HCT116 (cell line): ENCODE data around the gene HOXD10. TPM values are rescaled to one million over a fixed set of nuclear protein-coding genes. Genes with fewer than 3 reads are reported as not detected.

ENCODE experiments used
- ATAC-seq: fragments of 200-7000 bp; cut with Tn5 transposase; 2 replicates; pipeline ENCODE4 v1.9.1; 2020; ENCODE audit warnings: mild to moderate bottlenecking, moderate library complexity
- BruUV-seq: library from RNA; stranded (reverse); fragments of 400-500 nt; replicated peaks from 2 replicates; lab custom pipeline; 2021; lab: Mats Ljungman, UMichigan
- CTCF ChIA-PET: fragments of 300-600 bp; sonication (Branson Sonifier 250); formaldehyde crosslinking; loops from one replicate; lab custom pipeline; 2021; ENCODE audit warnings: antibody characterized with exemption; lab: Charles Lee
- POLR2A ChIA-PET: fragments of 300-600, 350-600 bp; sonication (Branson Sonifier 250); formaldehyde crosslinking; loops from one replicate; lab custom pipeline; 2021; ENCODE audit warnings: antibody characterized with exemption; lab: Charles Lee
- RAD21 ChIA-PET, 2 experiments: fragments of 300-600 bp; sonication (Branson Sonifier 250); formaldehyde crosslinking; loops; one replicate each; lab custom pipeline; 2023; ENCODE audit warnings: low total read pairs in 2 of 2; ENCODE audit not compliant: uncharacterized antibody in 2 of 2, unreplicated experiment in 2 of 2, low non-redundant PET in 1 of 2; lab: Charles Lee
- DNase-seq: peaks from one replicate; pipeline ENCODE4 v3.0.0-alpha.2; 2010; ENCODE audit warnings: low read depth, low spot score
- H2AFZ ChIP-seq: fragments of 200-600 bp; shearing (Covaris generic), sonication (generic); 2 replicates; pipeline ENCODE4 v1.6.1; 2017; ENCODE audit warnings: low read depth, mixed run types, mixed read lengths, antibody characterized with exemption, low read length; ENCODE audit not compliant: poor library complexity, severe bottlenecking
- H3K27ac ChIP-seq: 2 replicates; pipeline ENCODE4 v1.5.1; 2012; ENCODE audit warnings: low read depth, low read length
- H3K27me3 ChIP-seq: fragments of 200-600 bp; sonication (generic); 2 replicates; pipeline ENCODE4 v1.6.1; 2016; ENCODE audit warnings: mixed run types, low read length, mixed read lengths; ENCODE audit not compliant: insufficient read depth
- H3K36me3 ChIP-seq, 2 experiments: fragments of 200-500 bp in 1 of 2; fragments of 200-600 bp in 1 of 2; sonication (Bioruptor generic) in 1 of 2; sonication (generic) in 1 of 2; 2 replicates each; pipeline versions ENCODE4 v1.5.1 to v1.6.1; 2014 to 2016; ENCODE audit warnings: low read length in 2 of 2, inconsistent platforms in 1 of 2, mixed read lengths in 1 of 2, mixed run types in 1 of 2; ENCODE audit not compliant: insufficient read depth in 2 of 2, control insufficient read depth in 1 of 2
- H3K4me1 ChIP-seq, 2 experiments: fragments of 200-600 bp in 1 of 2; sonication (generic) in 1 of 2; 2 replicates each; pipeline versions ENCODE4 v1.5.1 to v1.6.1; 2012 to 2017; ENCODE audit warnings: low read length in 2 of 2, inconsistent platforms in 1 of 2, mild to moderate bottlenecking in 1 of 2, mixed read lengths in 1 of 2, mixed run types in 1 of 2, moderate library complexity in 1 of 2; ENCODE audit not compliant: insufficient read depth in 2 of 2, control insufficient read depth in 1 of 2
- H3K4me2 ChIP-seq: fragments of 200-600 bp; sonication (generic); 2 replicates; pipeline ENCODE4 v1.6.1; 2017; ENCODE audit warnings: mixed run types, low read length, mixed read lengths
- H3K4me3 ChIP-seq, 2 experiments: fragments of 200-600 bp in 1 of 2; sonication (generic) in 1 of 2; replicated peaks in 1 of 2; 2 replicates each; pipeline ENCODE4 v1.5.1; 2011 to 2016; ENCODE audit warnings: low read length in 2 of 2, control low read depth in 1 of 2, low read depth in 1 of 2, mild to moderate bottlenecking in 1 of 2, mixed read lengths in 1 of 2, mixed run types in 1 of 2
- H3K79me2 ChIP-seq: fragments of 200-600 bp; sonication (generic); 2 replicates; pipeline ENCODE4 v1.6.1; 2017; ENCODE audit warnings: mild to moderate bottlenecking, mixed run types, low read length, moderate library complexity, mixed read lengths; ENCODE audit not compliant: insufficient read depth
- H3K9ac ChIP-seq: fragments of 200-600 bp; sonication (generic); 2 replicates; pipeline ENCODE4 v1.6.1; 2016; ENCODE audit warnings: low read length, mixed read lengths
- H3K9me2 ChIP-seq: fragments of 200-600 bp; sonication (generic), shearing (Covaris generic); 2 replicates; pipeline ENCODE4 v1.6.1; 2017; ENCODE audit warnings: mixed run types, mild to moderate bottlenecking, moderate library complexity; ENCODE audit not compliant: insufficient read depth
- H3K9me3 ChIP-seq, 2 experiments: fragments of 200-500 bp in 1 of 2; fragments of 200-600 bp in 1 of 2; sonication (Bioruptor generic) in 1 of 2; sonication (generic) in 1 of 2; 2 replicates each; pipeline ENCODE4 v1.6.1; 2014 to 2017; ENCODE audit warnings: low read length in 2 of 2, mixed read lengths in 2 of 2, inconsistent platforms in 1 of 2, low read depth in 1 of 2, mild to moderate bottlenecking in 1 of 2, mixed run types in 1 of 2, moderate library complexity in 1 of 2; ENCODE audit not compliant: control insufficient read depth in 1 of 2, insufficient read depth in 1 of 2
- H4K20me1 ChIP-seq: fragments of 200-600 bp; sonication (generic), shearing (Covaris generic); 2 replicates; pipeline ENCODE4 v1.6.1; 2017; ENCODE audit warnings: mixed run types, mild to moderate bottlenecking, moderate library complexity; ENCODE audit not compliant: insufficient read depth
- CEBPB ChIP-seq: IDR thresholded peaks from 2 replicates; pipeline ENCODE4 v1.6.1; 2012; ENCODE audit warnings: low read depth
- ELF1 ChIP-seq: IDR thresholded peaks from 2 replicates; pipeline ENCODE4 v1.6.1; 2012; ENCODE audit warnings: low read depth, borderline replicate concordance
- EZH2phosphoT487 ChIP-seq: fragments of 200-600 bp; IDR thresholded peaks from 2 replicates; pipeline ENCODE4 v1.6.1; 2018; ENCODE audit warnings: antibody characterized with exemption, borderline replicate concordance
- FOSL1 ChIP-seq: IDR thresholded peaks from 2 replicates; pipeline ENCODE4 v1.6.1; 2012; ENCODE audit warnings: low read depth
- RAD21 ChIP-seq: IDR thresholded peaks from 2 replicates; pipeline ENCODE4 v1.6.1; 2012; ENCODE audit warnings: low read depth, mild to moderate bottlenecking
- SP1 ChIP-seq: IDR thresholded peaks from 2 replicates; pipeline ENCODE4 v1.6.1; 2012; ENCODE audit warnings: low read depth
- SRF ChIP-seq: IDR thresholded peaks from 2 replicates; pipeline ENCODE4 v1.6.1; 2012; ENCODE audit warnings: low read depth
- TCF7L2 ChIP-seq: IDR thresholded peaks from 2 replicates; pipeline ENCODE4 v1.7.0; 2011; ENCODE audit warnings: borderline replicate concordance, inconsistent platforms; ENCODE audit not compliant: insufficient read depth, insufficient read length; ENCODE audit errors: extremely low read depth
- YY1 ChIP-seq: IDR thresholded peaks from 2 replicates; pipeline ENCODE4 v1.6.1; 2011; ENCODE audit warnings: low read length, low read depth, moderate library complexity, mild to moderate bottlenecking; ENCODE audit not compliant: insufficient replicate concordance; ENCODE audit errors: extremely low read depth
- ZFX ChIP-seq: fragments of 450-650 bp; IDR thresholded peaks from 2 replicates; pipeline ENCODE4 v1.6.1; 2017
- ZNF274 ChIP-seq: fragments of 200-500 bp; sonication (Bioruptor generic); IDR thresholded peaks from 2 replicates; pipeline ENCODE4 v1.6.1; 2014; ENCODE audit warnings: mild to moderate bottlenecking, low read depth, low read length, inconsistent platforms
- intact Hi-C: fragments of 100-400 bp; cut with micrococcal nuclease; formaldehyde crosslinking; loops from 2 replicates; pipeline ENCODE4 v1.10.0; 2022
- total RNA-seq: library from RNA; stranded (reverse); gene quantifications from one replicate; pipeline ENCODE4 v1.2.1, GENCODE V29; 2021; ENCODE audit not compliant: unreplicated experiment
- TF ChIP-seq, protein P1 (sequence below), 3 experiments: fragments of 200-600 bp in 1 of 3; sonication (generic) in 1 of 3; IDR thresholded peaks in 2 of 3; conservative IDR thresholded peaks in 1 of 3; 2 replicates each; pipeline ENCODE4 v1.5.1; 2012 to 2017; ENCODE audit warnings: low read depth in 2 of 3, low read length in 2 of 3, antibody characterized with exemption in 1 of 3, borderline replicate concordance in 1 of 3, control low read depth in 1 of 3, mild to moderate bottlenecking in 1 of 3, mixed read lengths in 1 of 3, mixed run types in 1 of 3, moderate library complexity in 1 of 3; ENCODE audit not compliant: insufficient read depth in 1 of 3
- TF ChIP-seq, protein P2 (sequence below): IDR thresholded peaks from 2 replicates; pipeline ENCODE4 v1.6.1; 2012

The HOXD10 gene
- total RNA-seq, 1 experiment from 2014 or later: not detected

DNA sequence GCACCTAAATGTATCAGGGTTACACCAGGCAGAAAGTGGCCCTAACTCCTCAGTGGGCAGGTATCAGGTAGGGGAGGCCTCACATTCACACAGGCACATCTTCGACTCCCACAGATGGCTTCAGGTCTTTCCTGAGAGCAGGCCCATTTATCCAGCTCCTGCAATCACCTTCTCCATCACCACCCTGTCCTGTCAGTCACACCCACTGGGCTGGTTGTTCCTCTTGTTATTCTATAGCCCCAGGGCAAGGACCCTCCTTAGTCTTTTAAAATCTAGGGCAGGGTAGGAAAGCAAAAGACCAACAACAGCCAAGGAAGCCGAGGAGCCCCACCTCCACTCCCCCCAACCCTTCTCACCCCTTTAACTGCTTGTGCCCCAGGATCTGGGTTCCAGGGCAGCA, 25.7 kb downstream of the HOXD10 start:
- CTCF ChIA-PET: interaction anchor here (6.5 kb wide), 1 partner anchor 314 kb away, joined by 109 read pairs; no protein-coding TSS in a partner anchor
- H4K20me1 ChIP-seq: no peaks in the 10 kb centered on the region
- H3K36me3 ChIP-seq: no peaks in the 10 kb centered on the region
- H3K9ac ChIP-seq: no peak overlapping the region
- POLR2A ChIA-PET: no interaction called here
- RAD21 ChIA-PET: no interaction called here
- H3K4me2 ChIP-seq: no peak overlapping the region
- H3K27me3 ChIP-seq: no peaks in the 10 kb centered on the region
- no peak overlapping the region for H2AFZ ChIP-seq
- H3K4me1 ChIP-seq: peaks cover 2 to 12% of the 10 kb centered on the region in 2 experiments; a peak in 3 of 4 replicates
- no peaks in the 10 kb centered on the region for H3K9me3 ChIP-seq
- TF ChIP-seq, protein P1, sequence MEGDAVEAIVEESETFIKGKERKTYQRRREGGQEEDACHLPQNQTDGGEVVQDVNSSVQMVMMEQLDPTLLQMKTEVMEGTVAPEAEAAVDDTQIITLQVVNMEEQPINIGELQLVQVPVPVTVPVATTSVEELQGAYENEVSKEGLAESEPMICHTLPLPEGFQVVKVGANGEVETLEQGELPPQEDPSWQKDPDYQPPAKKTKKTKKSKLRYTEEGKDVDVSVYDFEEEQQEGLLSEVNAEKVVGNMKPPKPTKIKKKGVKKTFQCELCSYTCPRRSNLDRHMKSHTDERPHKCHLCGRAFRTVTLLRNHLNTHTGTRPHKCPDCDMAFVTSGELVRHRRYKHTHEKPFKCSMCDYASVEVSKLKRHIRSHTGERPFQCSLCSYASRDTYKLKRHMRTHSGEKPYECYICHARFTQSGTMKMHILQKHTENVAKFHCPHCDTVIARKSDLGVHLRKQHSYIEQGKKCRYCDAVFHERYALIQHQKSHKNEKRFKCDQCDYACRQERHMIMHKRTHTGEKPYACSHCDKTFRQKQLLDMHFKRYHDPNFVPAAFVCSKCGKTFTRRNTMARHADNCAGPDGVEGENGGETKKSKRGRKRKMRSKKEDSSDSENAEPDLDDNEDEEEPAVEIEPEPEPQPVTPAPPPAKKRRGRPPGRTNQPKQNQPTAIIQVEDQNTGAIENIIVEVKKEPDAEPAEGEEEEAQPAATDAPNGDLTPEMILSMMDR (IDR thresholded peaks at IDR 0.05 in 2 of 3, conservative IDR thresholded peaks at IDR 0.05 in 1 of 3; ENCODE audit: borderline replicate concordance in 1 of 3, insufficient read depth in 1 of 3, low read depth in 2 of 3, low read length in 2 of 3): no peak
- no peak for TF ChIP-seq YY1
- TF ChIP-seq ELF1: no peak
- TF ChIP-seq, all 23 proteins: peak for 0
- DNase-seq: no peak
- no peak for ATAC-seq
- Histone ChIP-seq H3K9me2 (no peaks in the 10 kb centered on the region), H3K4me3 (no peak overlapping the region), H3K27ac (no peak overlapping the region), H3K79me2 (no peaks in the 10 kb centered on the region)
- intact Hi-C loops: no loop called here
- no TSS peak for BruUV-seq

DNA sequence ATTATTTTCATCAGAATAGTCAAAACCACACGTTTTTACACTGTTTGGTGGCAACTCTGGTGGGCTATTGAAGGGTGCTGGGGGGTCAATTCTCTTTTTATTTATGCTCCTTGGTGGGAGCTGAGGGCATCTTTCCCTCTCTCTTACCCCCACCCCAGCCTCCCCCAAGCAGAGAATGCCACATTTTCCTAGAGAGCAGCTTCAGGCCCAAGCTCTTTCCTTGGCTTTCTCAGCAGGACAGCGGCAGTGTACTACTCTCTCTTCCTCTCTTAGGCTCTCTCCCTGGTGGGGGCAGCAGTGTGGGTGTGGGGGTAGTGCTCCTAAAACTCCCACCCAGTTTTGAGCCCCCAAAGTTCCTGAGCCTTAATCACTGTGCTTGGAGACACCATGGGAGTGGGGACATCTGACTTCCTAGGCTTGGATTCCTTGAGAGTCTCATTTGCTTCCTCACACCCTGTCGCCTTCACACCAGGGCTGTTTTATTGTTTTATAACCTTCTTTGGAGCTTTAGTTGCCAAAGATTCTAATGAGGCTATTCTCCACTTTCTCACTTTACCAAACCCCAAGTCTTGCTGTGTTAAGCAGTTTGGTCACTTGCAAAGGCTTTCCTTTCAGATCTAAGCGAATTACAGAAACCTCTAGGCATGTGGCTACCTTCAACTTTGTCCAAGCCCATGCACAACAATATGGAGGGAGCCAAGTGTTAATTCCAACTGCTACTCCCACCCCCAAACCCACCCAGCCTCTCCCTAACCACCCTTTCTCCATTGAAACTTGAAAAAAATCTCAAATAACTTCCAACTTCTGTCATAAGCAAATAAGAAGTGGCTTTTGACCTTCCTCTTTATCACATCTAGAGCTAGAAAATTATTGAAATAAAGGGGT, 28.7 kb downstream of the HOXD10 start:
- peaks cover 0 to 7% of the 10 kb centered on the region in 2 experiments; a peak in 2 of 4 replicates for H3K4me1 ChIP-seq
- POLR2A ChIA-PET: no interaction called here
- H3K79me2 ChIP-seq: no peaks in the 10 kb centered on the region
- no peak overlapping the region for H3K9ac ChIP-seq
- no peaks in the 10 kb centered on the region for H3K9me2 ChIP-seq
- no peak overlapping the region for H3K27ac ChIP-seq
- BruUV-seq: no TSS peak
- no peaks in the 10 kb centered on the region for H3K36me3 ChIP-seq
- CTCF ChIA-PET: interaction anchor here (2.1 to 6.5 kb wide), 2 partner anchors 311 to 409 kb away, joined by 8 to 109 read pairs; no protein-coding TSS in a partner anchor
- DNase-seq: no peak
- H3K27me3 ChIP-seq: no peaks in the 10 kb centered on the region
- H3K4me2 ChIP-seq: no peak overlapping the region
- RAD21 ChIA-PET: no interaction called here
- H3K4me3 ChIP-seq: no peak overlapping the region
- no peak overlapping the region for H2AFZ ChIP-seq
- no peaks in the 10 kb centered on the region for H4K20me1 ChIP-seq
- no peak for ATAC-seq
- intact Hi-C loops: no loop called here
- H3K9me3 ChIP-seq: no peaks in the 10 kb centered on the region
- no peak for TF ChIP-seq RAD21
- TF ChIP-seq YY1: no peak
- TF ChIP-seq CEBPB: no peak
- no peak for TF ChIP-seq ZNF274
- TF ChIP-seq ZFX: no peak
- no peak for TF ChIP-seq FOSL1
- TF ChIP-seq, protein P1 (IDR thresholded peaks at IDR 0.05 in 2 of 3, conservative IDR thresholded peaks at IDR 0.05 in 1 of 3; ENCODE audit: borderline replicate concordance in 1 of 3, insufficient read depth in 1 of 3, low read depth in 2 of 3, low read length in 2 of 3): no peak
- no peak for TF ChIP-seq SP1
- no peak for TF ChIP-seq SRF
- TF ChIP-seq, protein P2, sequence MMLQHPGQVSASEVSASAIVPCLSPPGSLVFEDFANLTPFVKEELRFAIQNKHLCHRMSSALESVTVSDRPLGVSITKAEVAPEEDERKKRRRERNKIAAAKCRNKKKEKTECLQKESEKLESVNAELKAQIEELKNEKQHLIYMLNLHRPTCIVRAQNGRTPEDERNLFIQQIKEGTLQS: no peak
- TF ChIP-seq EZH2phosphoT487: no peak
- TF ChIP-seq TCF7L2: no peak
- no peak for TF ChIP-seq ELF1
